T-helper 2 cell treated with Interferon-gamma antibody and Interleukin-4, amounts not matched to agents 5 μg/mL and 100 μg/mL, for 36 hours (primary cell): Measurements from ENCODE around the gene MAPKAP1.
A peak's percentile ranks its signal among the peaks of the same experiment; 100 is the strongest.

Experiments used
- DNase-seq: peaks from one replicate; pipeline ENCODE4 v3.0.0; 2021; ENCODE audit warnings: low spot score
- H3K27ac Mint-ChIP-seq: one replicate; pipeline ENCODE4 v1.8.0; 2021; ENCODE audit warnings: mild to moderate bottlenecking, mixed read lengths
- H3K27me3 Mint-ChIP-seq: one replicate; pipeline ENCODE4 v1.8.0; 2021; ENCODE audit warnings: low read depth, mixed read lengths
- H3K36me3 Mint-ChIP-seq: one replicate; pipeline ENCODE4 v1.8.0; 2021; ENCODE audit warnings: low read depth, mixed read lengths
- H3K4me1 Mint-ChIP-seq: one replicate; pipeline ENCODE4 v1.8.0; 2021; ENCODE audit warnings: low read depth, mixed read lengths
- H3K4me3 Mint-ChIP-seq: one replicate; pipeline ENCODE4 v1.8.0; 2022; ENCODE audit warnings: mild to moderate bottlenecking, moderate library complexity, mixed read lengths
- H3K9me3 Mint-ChIP-seq: one replicate; pipeline ENCODE4 v1.8.0; 2021; ENCODE audit warnings: mixed read lengths

The MAPKAP1 gene

GRCh38 chr9:125524583-125525355 is 182.2 kb downstream of the MAPKAP1 start:
- Mint-ChIP-seq H3K27me3 (no peaks in the 10 kb centered on the region), H3K9me3 (no peaks in the 10 kb centered on the region), H3K4me1 (peaks cover 50% of the 10 kb centered on the region), H3K27ac (no peak overlapping the region), H3K36me3 (peaks cover 23% of the 10 kb centered on the region), H3K4me3 (no peak overlapping the region)
- DNase-seq: no peak

GRCh38 chr9:125523681-125524080 is 183.3 kb downstream of the MAPKAP1 start:
- H3K4me3 Mint-ChIP-seq: no peak overlapping the region
- no peak for DNase-seq
- no peaks in the 10 kb centered on the region for H3K27me3 Mint-ChIP-seq
- H3K36me3 Mint-ChIP-seq: peaks cover 21% of the 10 kb centered on the region
- peak overlapping the region; percentile 76 for H3K27ac Mint-ChIP-seq
- H3K9me3 Mint-ChIP-seq: no peaks in the 10 kb centered on the region
- peaks cover 43% of the 10 kb centered on the region for H3K4me1 Mint-ChIP-seq

GRCh38 chr9:125522328-125522725 is 184.7 kb downstream of the MAPKAP1 start:
- H3K27me3 Mint-ChIP-seq: no peaks in the 10 kb centered on the region
- H3K36me3 Mint-ChIP-seq: peaks cover 21% of the 10 kb centered on the region
- DNase-seq: no peak
- no peaks in the 10 kb centered on the region for H3K9me3 Mint-ChIP-seq
- H3K27ac Mint-ChIP-seq: peak overlapping the region; percentile 95
- H3K4me1 Mint-ChIP-seq: peaks cover 41% of the 10 kb centered on the region
- H3K4me3 Mint-ChIP-seq: peak overlapping the region; percentile 75

GRCh38 chr9:125521462-125522327 is 185.3 kb downstream of the MAPKAP1 start:
- Mint-ChIP-seq H3K4me1 (peaks cover 41% of the 10 kb centered on the region), H3K27ac (peak overlapping the region; percentile 95), H3K27me3 (no peaks in the 10 kb centered on the region), H3K36me3 (peaks cover 23% of the 10 kb centered on the region), H3K4me3 (peak overlapping the region; percentile 75), H3K9me3 (no peaks in the 10 kb centered on the region)
- peak; percentile 69 for DNase-seq

GRCh38 chr9:125519734-125520133 is 187.3 kb downstream of the MAPKAP1 start:
- no peaks in the 10 kb centered on the region for H3K27me3 Mint-ChIP-seq
- no peak overlapping the region for H3K27ac Mint-ChIP-seq
- H3K4me3 Mint-ChIP-seq: no peak overlapping the region
- DNase-seq: no peak
- H3K4me1 Mint-ChIP-seq: peaks cover 36% of the 10 kb centered on the region
- H3K36me3 Mint-ChIP-seq: peaks cover 17% of the 10 kb centered on the region
- no peaks in the 10 kb centered on the region for H3K9me3 Mint-ChIP-seq

- H3K27me3 Mint-ChIP-seq: no peaks in the 10 kb centered on the region
- H3K4me1 Mint-ChIP-seq: peaks cover 33% of the 10 kb centered on the region
- H3K9me3 Mint-ChIP-seq: no peaks in the 10 kb centered on the region
- peaks cover 13% of the 10 kb centered on the region for H3K36me3 Mint-ChIP-seq
- no peak overlapping the region for H3K4me3 Mint-ChIP-seq
- no peak for DNase-seq
- no peak overlapping the region for H3K27ac Mint-ChIP-seq
These were observed 189.4 kb downstream of the MAPKAP1 start for GRCh38 chr9:125517577-125517976.

GRCh38 chr9:125515983-125516940 is 190.7 kb downstream of the MAPKAP1 start:
- no peak for DNase-seq
- H3K4me3 Mint-ChIP-seq: no peak overlapping the region
- no peaks in the 10 kb centered on the region for H3K9me3 Mint-ChIP-seq
- H3K27me3 Mint-ChIP-seq: no peaks in the 10 kb centered on the region
- peaks cover 20% of the 10 kb centered on the region for H3K4me1 Mint-ChIP-seq
- no peak overlapping the region for H3K27ac Mint-ChIP-seq
- H3K36me3 Mint-ChIP-seq: peaks cover 7% of the 10 kb centered on the region

GRCh38 chr9:125515281-125515680 is 191.7 kb downstream of the MAPKAP1 start:
- Mint-ChIP-seq H3K27me3 (no peaks in the 10 kb centered on the region), H3K36me3 (peaks cover 5% of the 10 kb centered on the region), H3K9me3 (no peaks in the 10 kb centered on the region), H3K4me1 (peaks cover 15% of the 10 kb centered on the region), H3K4me3 (no peak overlapping the region), H3K27ac (no peak overlapping the region)
- no peak for DNase-seq

GRCh38 chr9:125514468-125514867 is 192.5 kb downstream of the MAPKAP1 start:
- no peak overlapping the region for H3K4me3 Mint-ChIP-seq
- no peak for DNase-seq
- H3K27me3 Mint-ChIP-seq: no peaks in the 10 kb centered on the region
- H3K9me3 Mint-ChIP-seq: no peaks in the 10 kb centered on the region
- peaks cover 15% of the 10 kb centered on the region for H3K4me1 Mint-ChIP-seq
- peaks cover 4% of the 10 kb centered on the region for H3K36me3 Mint-ChIP-seq
- H3K27ac Mint-ChIP-seq: peak overlapping the region; percentile 62

GRCh38 chr9:125513668-125514413 is 193.2 kb downstream of the MAPKAP1 start:
- peak overlapping the region; percentile 53 for H3K4me3 Mint-ChIP-seq
- H3K4me1 Mint-ChIP-seq: peaks cover 15% of the 10 kb centered on the region
- H3K9me3 Mint-ChIP-seq: no peaks in the 10 kb centered on the region
- H3K27ac Mint-ChIP-seq: peak overlapping the region; percentile 62
- H3K27me3 Mint-ChIP-seq: no peaks in the 10 kb centered on the region
- peaks cover 4% of the 10 kb centered on the region for H3K36me3 Mint-ChIP-seq
- DNase-seq: peak; percentile 45

GRCh38 chr9:125513303-125513667 is 193.7 kb downstream of the MAPKAP1 start:
- Mint-ChIP-seq H3K4me1 (peaks cover 15% of the 10 kb centered on the region), H3K4me3 (no peak overlapping the region), H3K36me3 (peaks cover 4% of the 10 kb centered on the region), H3K9me3 (no peaks in the 10 kb centered on the region), H3K27ac (peak overlapping the region; percentile 36), H3K27me3 (no peaks in the 10 kb centered on the region)
- DNase-seq: no peak

- Mint-ChIP-seq H3K27me3 (no peaks in the 10 kb centered on the region), H3K4me3 (no peak overlapping the region)
These were observed 195.0 kb downstream of the MAPKAP1 start for GRCh38 chr9:125511789-125512660.

More at GRCh38 chr9:125511789-125512660, 195.0 kb downstream of the MAPKAP1 start:
- no peak for DNase-seq
- peaks cover 15% of the 10 kb centered on the region for H3K4me1 Mint-ChIP-seq
- peaks cover 2% of the 10 kb centered on the region for H3K36me3 Mint-ChIP-seq
- H3K27ac Mint-ChIP-seq: no peak overlapping the region
- H3K9me3 Mint-ChIP-seq: no peaks in the 10 kb centered on the region
